Neutrophil (primary cell): ENCODE data around the gene KHNYN.

Experiments used
- H3K27ac ChIP-seq: fragments of 200-600 bp; sonication (generic); 2 replicates; pipeline ENCODE4 v1.5.1; 2016; ENCODE audit warnings: mild to moderate bottlenecking, moderate library complexity
- H3K27me3 ChIP-seq: fragments of 200-600 bp; sonication (generic); 2 replicates; pipeline ENCODE4 v1.6.0; 2016; ENCODE audit warnings: mild to moderate bottlenecking
- H3K36me3 ChIP-seq: fragments of 200-600 bp; sonication (generic); 2 replicates; pipeline ENCODE4 v1.5.1; 2017
- H3K4me1 ChIP-seq, 2 experiments: fragments of 200-600 bp in 1 of 2; sonication (generic) in 1 of 2; 1 replicate in 1 of 2; 2 replicates in 1 of 2; pipeline versions ENCODE4 v1.5.1 to v1.6.1; 2013 to 2016; ENCODE audit warnings: low read depth in 1 of 2, low read length in 1 of 2, mild to moderate bottlenecking in 1 of 2, moderate library complexity in 1 of 2; ENCODE audit not compliant: control insufficient read depth in 1 of 2, insufficient read depth in 1 of 2
- H3K4me3 ChIP-seq, 2 experiments: fragments of 200-600 bp in 1 of 2; sonication (generic) in 1 of 2; 1 replicate in 1 of 2; 2 replicates in 1 of 2; pipeline ENCODE4 v1.5.1; 2013 to 2016; ENCODE audit warnings: low read depth in 1 of 2, low read length in 1 of 2, mild to moderate bottlenecking in 1 of 2, moderate library complexity in 1 of 2
- H3K9me3 ChIP-seq: fragments of 200-600 bp; sonication (generic); 2 replicates; pipeline ENCODE4 v1.5.1; 2016
- CTCF ChIP-seq: fragments of 200-600 bp; sonication (generic); IDR thresholded peaks from 2 replicates; pipeline ENCODE4 v1.5.1; 2016; ENCODE audit warnings: antibody characterized with exemption

The KHNYN gene

GRCh38 chr14:24398653-24399446 is 30.9 kb upstream of the KHNYN start, which contains the start of gene NYNRIN:
Gene NYNRIN (plus strand): TSS chr14:24399003. CDS start chr14:24399247, 244 bp downstream.
- H3K4me1 ChIP-seq = peaks cover 6 to 13% of the 10 kb centered on the region in 2 experiments
- no peaks in the 10 kb centered on the region for H3K36me3 ChIP-seq
- H3K9me3 ChIP-seq = no peaks in the 10 kb centered on the region
- H3K27me3 ChIP-seq = peaks cover 21% of the 10 kb centered on the region
- H3K4me3 ChIP-seq = peak within 1 kb of the TSS; percentile 22 to 51
- no peak for TF ChIP-seq CTCF
- H3K27ac ChIP-seq = no peak within 1 kb of the TSS

DNA sequence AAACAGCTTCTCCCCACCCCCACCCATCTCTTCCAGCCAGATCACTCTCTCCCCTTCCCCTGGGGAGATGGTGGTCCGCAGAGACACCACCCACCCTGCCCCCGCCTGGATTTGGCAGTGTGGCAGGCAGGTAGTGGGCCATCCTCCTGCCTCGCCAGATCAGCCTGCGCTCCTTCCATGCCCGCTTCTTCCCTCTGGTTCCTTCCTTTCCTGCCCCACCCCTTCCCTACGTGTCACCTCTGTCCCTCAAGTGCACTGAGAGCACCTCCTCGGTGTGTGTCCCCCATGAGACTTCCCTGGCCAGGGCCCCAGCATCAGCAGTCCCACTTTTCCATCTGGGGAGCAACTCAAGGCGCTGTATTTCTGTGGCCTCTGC is 30.3 kb upstream of the KHNYN start:
- peaks cover 6 to 13% of the 10 kb centered on the region in 2 experiments for H3K4me1 ChIP-seq

DNA sequence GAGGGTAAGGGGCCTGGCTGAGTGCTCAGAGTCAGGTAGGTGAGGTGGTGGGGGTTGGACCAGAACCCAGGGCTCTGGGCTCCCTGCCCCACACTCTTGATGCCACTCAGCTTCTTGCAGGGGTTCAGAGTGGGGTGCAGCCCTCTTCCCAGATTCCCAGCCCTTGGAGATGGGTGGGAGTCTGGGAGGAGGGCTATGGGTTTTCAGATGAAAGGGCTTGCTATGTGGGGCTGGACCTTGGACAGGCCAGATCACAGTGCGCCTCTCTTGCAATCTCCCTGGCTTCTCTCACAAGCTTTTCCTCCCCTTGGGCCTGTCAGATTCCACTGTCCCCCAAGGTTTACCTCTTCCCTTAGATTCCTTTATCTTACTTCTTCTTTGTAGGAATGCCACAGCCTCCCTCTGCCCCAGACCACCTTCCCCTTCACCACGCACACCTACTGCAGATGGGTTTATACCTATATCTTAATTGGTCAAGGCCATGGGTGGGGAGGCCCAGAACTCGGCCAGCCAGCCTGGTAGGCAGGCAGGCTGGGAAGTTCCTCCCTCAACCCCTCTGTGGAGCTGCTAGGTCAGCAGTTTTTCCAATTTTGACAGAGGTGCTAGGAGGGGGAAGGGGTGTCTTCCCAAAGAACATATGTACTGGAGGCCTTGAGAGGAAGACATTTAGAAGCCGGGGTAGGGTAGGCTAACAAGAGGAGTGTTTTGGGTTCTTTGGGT is 29.6 kb upstream of the KHNYN start:
- peaks cover 21% of the 10 kb centered on the region for H3K27me3 ChIP-seq
- H3K9me3 ChIP-seq = no peaks in the 10 kb centered on the region
- no peak overlapping the region for H3K4me3 ChIP-seq
- no peak for TF ChIP-seq CTCF
- H3K36me3 ChIP-seq = no peaks in the 10 kb centered on the region
- H3K27ac ChIP-seq = no peak overlapping the region
- peaks cover 6 to 13% of the 10 kb centered on the region in 2 experiments for H3K4me1 ChIP-seq

More for the DNA sequence above, 30.3 kb upstream of the KHNYN start:
- Histone ChIP-seq H3K9me3 (no peaks in the 10 kb centered on the region), H3K27ac (no peak overlapping the region), H3K36me3 (no peaks in the 10 kb centered on the region), H3K27me3 (peaks cover 21% of the 10 kb centered on the region), H3K4me3 (peak overlapping the region; percentile 22 to 51)
- no peak for TF ChIP-seq CTCF

- no peaks in the 10 kb centered on the region for H3K9me3 ChIP-seq
- TF ChIP-seq CTCF = no peak
- H3K27ac ChIP-seq = no peak overlapping the region
- peaks cover 6 to 13% of the 10 kb centered on the region in 2 experiments for H3K4me1 ChIP-seq
- H3K36me3 ChIP-seq = no peaks in the 10 kb centered on the region
- H3K4me3 ChIP-seq = no peak overlapping the region
- H3K27me3 ChIP-seq = peaks cover 21% of the 10 kb centered on the region
Measured at GRCh38 chr14:24401810-24402702, 27.7 kb upstream of the KHNYN start.

DNA sequence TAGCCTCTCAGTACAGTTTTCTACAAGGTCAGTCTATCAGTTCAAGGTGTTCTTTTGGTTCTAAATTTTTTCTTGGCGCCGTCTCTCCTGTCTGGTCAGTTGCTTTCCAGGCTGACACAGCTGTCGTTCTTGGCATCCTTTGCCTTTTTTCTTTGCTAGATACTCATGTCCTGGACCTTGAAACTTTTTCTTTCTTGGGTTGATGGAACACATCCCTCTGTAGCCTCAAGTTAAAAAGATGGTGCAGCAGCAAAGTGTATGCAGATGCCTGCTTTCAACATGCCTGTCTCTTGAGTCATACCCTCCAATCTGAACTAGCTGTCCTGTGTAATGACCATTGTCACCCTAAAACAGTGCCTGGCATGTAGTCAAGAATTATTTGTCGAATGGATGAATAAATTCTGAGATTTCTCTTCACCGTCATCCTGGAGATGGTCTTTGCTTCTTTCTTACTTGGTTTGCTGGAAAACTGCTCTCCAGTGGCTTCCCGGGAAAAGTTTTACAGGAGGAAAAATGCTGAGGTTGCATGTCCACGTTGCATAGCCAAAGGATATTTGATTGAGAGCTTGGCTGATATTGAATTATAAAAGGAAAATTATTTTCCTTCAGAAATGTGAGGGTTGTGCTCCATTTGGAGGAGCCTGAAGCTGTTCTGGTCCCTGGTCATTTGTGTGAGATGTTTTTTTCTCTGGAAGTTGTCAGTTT is 26.3 kb upstream of the KHNYN start:
- Histone ChIP-seq H3K9me3 (no peaks in the 10 kb centered on the region), H3K27ac (no peak overlapping the region), H3K27me3 (peaks cover 16% of the 10 kb centered on the region), H3K36me3 (no peaks in the 10 kb centered on the region), H3K4me1 (peaks cover 6 to 13% of the 10 kb centered on the region in 2 experiments), H3K4me3 (no peak overlapping the region)
- TF ChIP-seq CTCF = no peak
